HG03066 (cell line): ENCODE measurements around the gene RTL9.
A peak's percentile ranks its signal among the peaks of the same experiment; 100 is the strongest.

Experiments used
- ATAC-seq: cut with Tn5 transposase; IDR thresholded peaks from one replicate; pipeline ENCODE4 v1.9.1; 2021; ENCODE audit warnings: low read depth; ENCODE audit not compliant: unreplicated experiment

Gene RTL9

DNA sequence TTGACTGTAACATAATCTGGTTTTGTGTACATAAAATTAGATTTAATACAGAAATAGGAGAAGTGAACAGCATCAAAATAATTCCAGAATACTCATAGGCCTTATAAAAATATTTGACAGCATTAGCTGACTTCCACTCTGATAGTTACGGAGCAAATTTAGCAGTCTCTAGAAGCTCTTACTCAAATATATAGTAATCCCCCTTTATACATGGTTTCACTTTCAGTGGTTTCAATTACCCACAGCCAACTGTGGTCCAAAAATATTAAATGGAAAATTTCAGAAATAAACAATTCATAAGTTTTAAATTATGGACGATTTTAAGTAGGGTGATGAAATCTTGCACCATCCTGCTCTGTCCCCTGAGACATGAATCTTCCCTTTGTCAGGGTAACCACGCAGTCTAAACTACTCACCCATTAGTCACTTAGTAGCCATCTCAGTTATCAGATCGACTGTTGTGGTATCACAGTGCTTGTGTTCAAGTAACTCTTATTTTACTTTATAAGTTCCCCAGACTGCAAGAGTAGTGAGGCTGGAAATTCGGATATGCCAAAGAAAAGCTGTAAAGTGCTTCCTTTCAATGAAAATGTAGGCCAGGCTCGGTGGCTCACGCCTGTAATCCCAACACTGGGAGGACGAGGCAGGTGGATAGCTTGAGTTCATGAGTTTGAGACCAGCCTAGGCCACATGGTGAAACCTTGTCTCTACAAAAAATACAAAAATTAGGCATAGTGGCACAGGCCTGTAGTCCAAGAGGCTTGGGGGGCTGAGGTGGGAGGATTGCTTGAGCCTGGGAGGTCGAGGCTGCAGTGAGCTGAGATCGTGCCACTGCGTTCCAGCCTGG is 17.2 kb upstream of the RTL9 start:
- ATAC-seq, result peak; percentile 63

DNA sequence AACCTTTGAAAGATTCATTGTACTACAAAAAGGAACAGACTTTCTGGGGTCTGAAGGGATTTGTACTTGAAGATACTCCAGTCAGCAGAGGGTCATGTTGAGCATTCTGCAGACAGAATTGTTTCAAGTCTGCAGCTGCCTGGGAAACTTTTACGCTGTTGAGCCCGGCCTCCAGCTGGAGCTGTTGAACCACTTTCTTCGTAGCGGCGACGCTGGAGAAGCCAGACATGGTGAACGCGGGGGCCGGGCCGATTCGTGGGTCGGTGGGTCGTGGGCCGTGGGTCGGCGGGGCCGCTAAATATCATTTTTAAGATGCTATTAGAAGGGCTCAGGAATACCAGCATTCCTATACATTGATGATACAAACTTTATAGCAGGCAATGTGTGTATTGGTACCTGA is 12.0 kb upstream of the RTL9 start:
- ATAC-seq, result no peak

DNA sequence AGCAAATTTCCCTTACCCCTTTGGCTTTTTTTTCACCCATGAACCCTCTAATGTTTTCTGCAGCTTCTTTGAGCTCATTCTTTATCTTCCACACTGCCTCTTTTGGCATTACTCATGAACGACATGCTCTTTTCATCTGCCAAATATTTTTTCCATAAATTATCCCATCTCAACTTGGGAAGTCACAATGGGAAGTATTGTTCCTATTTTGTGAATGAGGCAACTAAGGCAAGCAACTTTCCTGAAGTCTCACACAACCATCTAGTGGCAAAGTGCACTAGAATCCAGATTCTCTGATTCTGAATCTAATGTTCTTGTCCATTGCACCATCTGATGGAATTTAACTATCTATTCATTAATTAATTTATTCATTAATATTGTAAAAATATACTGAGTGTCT is 625 bp downstream of the RTL9 start:
- no peak for ATAC-seq

DNA sequence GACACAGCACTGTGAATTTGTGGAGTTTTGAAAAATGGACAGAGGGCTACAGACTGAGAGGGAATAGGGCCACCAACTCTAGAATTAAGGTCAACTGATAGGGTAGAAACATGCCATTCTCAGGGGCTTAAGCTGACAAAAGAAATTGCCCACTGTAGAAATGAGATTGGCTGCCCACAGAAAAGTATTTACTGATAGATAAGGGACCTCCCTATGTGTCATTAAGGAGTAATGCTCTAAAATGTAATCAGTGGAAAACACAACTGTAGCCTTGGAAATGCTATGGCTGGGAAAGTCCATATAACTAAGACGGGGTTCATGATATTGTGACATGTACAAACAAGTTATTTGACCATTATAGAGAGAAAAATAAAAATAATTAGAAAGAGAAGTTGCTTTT is 4.6 kb downstream of the RTL9 start:
- no peak for ATAC-seq

DNA sequence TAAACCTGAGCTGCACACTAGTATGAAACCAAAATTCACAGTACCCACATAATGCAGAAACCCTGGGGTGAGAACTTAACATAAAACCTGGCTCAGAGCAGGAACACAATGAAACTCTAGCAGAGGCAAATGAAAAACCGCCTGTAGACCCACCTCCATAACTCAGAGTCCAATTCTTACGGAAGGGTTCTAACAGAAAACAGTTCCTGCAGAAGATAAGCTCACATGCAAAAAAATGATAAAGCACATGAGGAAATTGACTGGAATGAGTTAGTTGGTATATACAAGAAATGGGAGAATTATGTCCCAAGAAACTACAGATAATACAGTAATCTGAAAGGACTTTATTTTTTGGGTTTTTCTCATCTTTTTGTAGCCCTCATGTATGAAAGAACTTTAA is 14.7 kb downstream of the RTL9 start:
- ATAC-seq, result no peak

DNA sequence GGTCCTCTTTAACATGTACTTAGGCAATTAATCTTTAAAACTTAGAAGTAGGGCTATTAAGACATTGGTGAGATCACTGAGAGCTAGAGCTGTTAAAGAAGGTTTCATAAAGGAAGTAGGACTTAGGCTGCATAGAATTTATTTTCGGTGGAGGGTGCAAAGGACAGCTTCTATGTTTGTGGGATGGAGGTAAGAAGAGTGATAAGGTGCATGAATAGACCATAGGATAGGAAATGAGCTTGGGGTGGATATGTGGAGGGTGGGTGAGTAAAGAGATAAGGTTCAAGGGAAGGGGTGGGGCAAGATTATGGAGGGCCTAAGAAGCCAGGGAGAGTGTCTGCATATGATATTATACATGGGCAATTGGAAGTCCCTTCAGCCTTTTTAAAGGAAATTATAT is 15.9 kb downstream of the RTL9 start:
- ATAC-seq, result no peak

DNA sequence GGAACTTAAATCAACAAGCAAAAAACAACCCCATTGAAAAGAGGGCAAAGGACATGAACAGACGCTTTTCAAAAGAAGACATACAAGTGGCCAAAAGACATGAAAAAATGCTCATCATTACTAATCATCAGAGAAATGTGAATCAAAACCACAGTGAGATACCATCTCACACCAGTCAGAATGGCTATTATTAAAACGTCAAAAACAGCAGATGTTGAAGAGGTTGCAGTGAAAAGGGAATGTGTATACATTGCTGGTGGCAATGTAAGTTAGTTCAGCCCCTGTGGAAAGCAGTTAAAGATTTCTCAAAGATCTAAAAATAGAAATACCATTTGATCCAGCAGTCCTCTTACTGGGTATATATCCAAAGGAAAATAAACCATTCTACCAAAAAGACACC is 22.6 kb downstream of the RTL9 start:
- no peak for ATAC-seq

DNA sequence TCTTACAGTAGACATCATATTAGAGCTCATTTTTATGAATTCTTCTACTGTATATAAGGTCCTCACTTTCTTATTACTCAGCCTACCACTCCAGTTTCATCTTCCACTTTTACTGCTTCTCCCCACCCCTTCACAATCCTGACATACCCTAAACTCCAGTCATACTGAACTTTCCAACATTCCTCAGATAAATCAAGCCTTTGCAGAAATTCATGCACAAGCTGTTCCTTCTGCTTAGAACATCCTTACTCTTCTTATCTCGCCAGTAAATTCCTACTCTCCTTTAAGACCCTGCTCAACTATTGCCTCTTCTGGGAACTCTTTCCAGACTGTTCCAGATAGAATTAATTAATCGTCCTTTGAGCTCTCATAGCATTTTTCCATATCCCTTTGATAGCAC is 24.8 kb downstream of the RTL9 start:
- no peak for ATAC-seq

DNA sequence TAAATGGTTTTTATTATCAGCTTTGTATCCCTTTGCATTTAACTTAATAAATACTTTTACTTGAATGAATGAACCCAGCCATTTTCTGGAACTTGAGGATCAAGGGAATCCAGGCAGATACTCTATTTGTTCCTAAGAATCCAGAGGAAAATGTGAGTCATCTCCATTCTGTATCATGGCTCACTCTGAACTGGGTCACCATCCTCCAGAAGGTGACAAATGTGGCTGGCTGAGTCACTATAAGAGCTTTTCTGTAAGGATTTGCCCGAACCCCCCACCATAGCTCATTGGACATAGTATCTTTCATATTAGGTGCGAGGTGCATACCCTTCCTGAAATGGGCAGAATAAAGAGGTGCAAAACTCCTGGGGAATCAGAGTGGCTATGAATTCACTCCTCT is 25.8 kb downstream of the RTL9 start:
- ATAC-seq, result no peak

DNA sequence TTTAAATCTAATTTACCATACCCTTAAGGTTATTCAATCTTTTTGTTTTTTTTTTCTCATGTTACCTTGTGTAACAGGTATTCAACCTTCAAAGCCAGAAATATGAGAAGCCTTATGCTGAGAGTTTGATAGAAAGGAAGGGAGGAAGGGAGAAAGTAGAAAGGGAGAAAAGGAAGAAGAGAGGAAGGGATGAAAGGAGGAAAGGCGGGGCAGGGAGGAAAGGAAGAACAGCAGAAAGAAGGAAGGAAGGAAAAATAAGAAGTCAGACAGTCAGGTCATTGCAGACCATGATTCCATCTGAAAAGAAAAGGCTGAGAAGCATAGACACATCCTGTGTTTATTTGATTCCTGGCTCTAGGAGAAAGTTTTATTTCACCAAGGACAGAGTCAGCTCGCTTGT is 30.9 kb downstream of the RTL9 start:
- no peak for ATAC-seq

DNA sequence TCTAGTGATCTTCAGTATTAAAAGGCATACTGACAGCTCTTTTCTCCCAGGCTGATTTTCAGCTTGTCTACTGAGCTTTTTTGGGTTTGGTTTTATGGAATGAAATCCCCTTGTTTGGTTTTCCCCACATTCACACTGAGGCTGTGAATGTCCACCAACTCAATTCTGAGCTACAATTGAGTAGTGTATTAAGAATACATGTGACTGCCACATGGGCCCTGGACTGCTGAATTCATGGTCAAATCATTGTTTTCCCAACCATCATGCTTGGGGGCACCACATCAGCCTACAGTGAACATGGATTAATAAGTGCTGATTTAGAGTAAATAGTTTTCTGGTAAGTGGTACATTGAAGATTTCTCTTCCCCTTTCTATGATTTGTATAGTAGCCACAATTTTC is 32.4 kb downstream of the RTL9 start:
- no peak for ATAC-seq

DNA sequence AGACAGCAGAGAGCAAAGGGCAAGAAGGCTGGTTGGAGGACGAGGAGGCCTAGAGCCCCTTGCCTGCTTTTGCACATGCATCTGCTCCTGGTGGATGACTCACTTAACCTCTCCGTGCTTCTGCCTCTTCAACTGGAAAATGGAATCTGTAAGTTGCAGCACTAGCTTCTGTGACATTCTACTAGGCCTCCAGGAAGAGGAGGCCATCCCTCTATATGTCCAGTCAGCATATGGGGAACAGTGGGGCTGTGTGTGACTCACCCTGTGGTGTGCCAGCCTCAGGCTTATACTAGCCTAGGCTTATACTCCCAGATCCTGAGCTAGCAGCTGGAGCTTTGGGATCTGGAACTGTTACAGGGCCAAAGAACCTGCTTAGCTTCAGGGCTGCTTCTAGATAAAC is 36.0 kb downstream of the RTL9 start:
- ATAC-seq, result no peak

DNA sequence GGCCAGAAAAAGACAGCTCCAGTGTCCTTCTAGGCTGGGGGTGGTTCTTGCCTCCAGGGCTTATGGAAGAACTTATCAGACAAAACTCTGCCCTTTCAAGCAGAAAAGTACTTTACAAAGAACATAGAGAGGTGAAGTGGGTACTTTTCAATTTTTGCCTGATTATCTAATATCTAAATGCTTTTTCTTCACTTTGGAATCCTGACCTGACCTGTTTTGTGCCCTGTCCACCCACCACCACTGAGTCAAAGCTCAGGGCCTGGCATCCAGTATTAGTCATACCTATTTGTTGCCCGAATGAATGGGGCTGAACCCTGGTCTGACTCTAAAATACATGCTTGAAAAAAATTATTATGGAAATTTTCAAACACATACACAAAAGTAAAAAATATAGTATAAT is 37.2 kb downstream of the RTL9 start:
- no peak for ATAC-seq

DNA sequence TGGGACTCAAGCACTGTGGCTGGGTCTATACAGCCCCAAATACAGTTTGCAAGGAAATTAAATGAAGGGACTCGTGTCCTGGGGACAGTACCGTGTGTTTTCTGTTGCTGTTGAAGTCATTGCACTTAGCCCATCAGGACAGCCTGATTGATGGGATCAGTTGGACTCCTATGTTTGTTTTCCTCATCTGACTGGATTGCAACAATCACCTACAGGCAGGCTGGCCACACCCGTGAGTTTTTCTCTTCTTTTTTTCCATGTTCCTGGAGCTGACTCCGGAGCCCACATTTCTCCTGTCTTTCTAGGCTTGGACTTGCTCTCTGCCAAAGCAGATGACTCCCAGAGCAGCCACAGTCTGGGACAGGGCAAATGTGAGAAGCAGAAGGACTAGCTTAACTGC is 38.1 kb downstream of the RTL9 start:
- no peak for ATAC-seq

DNA sequence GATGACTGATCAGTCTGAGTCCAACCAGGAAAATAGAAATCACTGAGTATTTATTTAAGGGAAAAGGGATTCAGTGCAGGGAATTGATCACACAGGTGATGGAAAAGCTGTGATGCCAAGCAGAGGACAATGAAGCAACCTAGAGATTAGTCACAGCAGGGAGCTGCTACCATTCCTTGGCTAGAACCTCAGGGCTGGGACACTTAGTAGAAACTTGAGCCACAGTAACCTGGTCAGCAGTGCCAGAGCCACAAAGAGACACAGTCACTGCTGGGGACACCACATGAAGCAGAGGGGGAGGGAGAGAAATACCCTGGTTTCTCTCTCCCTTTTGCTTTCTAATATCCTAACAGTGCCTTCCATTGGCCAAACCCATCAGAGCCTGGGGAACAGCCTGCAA is 38.7 kb downstream of the RTL9 start:
- no peak for ATAC-seq

DNA sequence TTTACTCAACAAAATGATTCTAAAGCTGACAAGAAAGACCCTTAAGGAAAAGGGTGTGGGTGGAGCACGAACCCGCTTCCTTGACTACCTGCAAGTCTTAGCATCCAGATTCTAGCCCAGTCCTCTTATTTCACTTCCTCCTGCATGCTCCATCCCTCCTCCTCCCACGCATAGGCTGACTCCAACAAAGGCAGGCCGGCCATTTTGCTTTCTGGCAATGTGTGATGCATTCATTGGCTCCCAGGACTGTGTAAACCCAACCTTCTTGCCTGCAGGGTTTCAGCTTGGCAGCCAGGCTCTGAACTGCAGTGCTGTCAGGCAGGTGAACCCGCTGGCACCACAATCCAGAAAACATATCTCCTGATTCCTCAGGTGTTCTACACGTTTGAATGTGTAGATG is 39.3 kb downstream of the RTL9 start:
- ATAC-seq, result no peak

DNA sequence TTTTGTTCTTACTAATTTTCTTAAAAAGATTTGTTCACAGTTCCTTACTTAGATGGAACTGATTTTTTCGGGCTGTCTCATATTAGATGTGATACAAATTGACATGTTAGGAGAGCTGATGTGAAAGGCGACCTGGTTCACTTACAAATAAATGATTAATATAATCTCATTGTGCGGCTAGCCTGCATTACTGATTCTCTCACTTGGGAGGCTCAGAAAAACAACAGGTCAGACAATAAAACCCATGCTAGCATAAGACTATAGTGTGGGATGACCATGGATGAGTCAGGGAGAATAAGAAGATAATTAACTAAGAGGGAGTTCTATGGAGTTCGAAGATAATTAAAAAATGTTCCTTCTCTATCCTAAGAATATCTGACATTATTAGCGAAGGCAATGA is 40.8 kb downstream of the RTL9 start:
- no peak for ATAC-seq

DNA sequence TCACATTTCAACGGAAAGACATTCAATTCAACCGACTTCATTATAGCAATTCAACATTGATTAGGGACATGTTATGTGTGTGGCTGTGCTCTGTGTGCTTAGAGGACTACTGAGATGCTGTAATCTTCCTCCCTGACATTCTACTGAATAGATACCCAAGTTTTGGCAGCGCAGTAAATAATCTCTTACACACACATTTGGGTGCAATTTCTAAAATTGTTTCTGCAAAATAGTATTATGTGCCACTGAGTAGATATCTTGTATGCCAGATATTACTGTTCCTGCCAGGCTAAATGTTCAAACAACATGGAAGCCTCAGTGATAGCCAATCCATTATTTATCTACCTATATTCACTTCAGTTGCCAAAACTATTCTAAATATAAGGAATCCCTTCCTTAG is 41.3 kb downstream of the RTL9 start:
- no peak for ATAC-seq

DNA sequence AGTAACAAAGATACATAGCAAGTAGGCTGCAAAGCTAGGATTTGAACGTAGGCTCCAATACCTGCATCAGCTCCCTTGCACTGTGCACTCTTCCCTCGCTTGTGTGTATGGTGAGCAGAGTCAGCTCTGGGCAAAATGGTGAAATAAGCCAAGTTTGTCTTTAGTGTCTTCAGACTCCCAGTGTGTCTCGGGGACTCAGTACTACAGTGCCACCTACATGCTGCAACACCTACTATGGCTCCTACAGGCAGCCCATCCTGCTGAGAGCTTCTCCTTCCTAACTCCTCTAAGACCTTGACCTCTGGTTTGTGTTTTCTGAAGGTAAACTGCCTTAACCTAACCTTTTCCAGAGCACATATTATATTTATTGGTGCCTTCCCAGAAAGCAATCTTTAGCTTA is 42.5 kb downstream of the RTL9 start:
- no peak for ATAC-seq

DNA sequence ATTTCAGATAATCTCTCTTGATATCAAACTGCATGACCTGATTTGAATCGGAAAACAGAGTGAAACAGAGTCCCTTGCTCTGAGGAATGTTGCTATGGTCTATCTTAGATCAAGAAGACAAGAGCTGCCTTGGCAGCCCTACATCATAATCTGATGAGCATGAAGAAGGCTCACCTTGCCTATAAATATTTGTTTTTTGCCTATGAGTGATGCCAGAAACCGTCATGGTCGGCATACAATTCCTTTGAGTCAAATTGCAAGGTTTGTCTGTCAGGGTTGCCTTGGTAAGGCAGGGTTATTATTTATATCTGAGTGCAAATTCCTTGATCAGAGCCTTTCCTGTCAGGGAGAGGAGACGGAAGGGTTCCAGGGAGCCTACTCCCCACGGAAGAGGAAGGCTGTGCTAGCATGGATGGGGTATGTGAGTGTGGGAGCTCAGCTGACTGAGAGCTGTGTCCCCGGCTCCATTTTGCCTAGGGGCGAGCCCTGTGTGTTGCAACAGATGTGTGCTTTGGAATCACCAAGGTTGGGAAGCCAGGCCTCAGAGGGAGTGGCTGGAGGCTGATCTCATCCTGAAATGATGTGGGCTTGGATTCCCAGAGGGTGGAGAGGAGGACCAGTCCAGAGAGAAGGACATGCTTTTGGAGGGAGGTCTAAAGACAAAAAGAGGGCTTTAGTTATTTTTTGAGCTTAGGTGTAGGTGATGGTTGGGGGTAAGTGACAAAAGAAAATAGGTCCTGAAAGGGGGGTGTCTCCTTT is 43.6 kb downstream of the RTL9 start:
- ATAC-seq, result no peak

DNA sequence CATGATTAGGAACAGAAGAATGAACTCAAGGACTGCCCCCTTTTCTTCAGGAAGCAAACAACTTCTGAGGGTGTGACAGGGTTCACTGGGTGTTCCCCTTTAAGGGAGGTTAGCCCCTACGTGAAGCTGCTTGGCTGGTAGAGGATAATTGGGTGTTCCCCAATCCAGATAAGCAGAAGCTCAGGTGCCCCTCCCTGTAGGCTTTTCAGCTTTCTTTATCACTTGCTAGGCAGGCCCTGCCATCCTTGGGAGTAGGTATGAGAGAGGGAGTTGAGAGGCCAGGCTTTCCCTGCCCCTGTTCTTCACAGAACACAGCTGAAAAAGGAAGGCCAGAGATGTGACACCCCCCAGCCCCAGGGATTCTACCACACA is 44.2 kb downstream of the RTL9 start:
- no peak for ATAC-seq
